GM18951 (cell line): Measurements from ENCODE around the gene RXRA.

ENCODE experiments used
- POLR2A ChIP-seq: IDR thresholded peaks from 4 replicates; pipeline ENCODE4 v1.6.1; 2011; ENCODE audit warnings: mild to moderate bottlenecking; ENCODE audit not compliant: insufficient read length, insufficient read depth; ENCODE audit errors: extremely low read depth
- in situ Hi-C: fragments of 300-500 bp; cut with MboI; formaldehyde crosslinking; loops from one replicate; pipeline ENCODE4 v1.12.0; 2022; ENCODE audit warnings: low sequenced_read_pairs, mixed read lengths, inconsistent platforms; ENCODE audit not compliant: unreplicated experiment

Gene RXRA

DNA sequence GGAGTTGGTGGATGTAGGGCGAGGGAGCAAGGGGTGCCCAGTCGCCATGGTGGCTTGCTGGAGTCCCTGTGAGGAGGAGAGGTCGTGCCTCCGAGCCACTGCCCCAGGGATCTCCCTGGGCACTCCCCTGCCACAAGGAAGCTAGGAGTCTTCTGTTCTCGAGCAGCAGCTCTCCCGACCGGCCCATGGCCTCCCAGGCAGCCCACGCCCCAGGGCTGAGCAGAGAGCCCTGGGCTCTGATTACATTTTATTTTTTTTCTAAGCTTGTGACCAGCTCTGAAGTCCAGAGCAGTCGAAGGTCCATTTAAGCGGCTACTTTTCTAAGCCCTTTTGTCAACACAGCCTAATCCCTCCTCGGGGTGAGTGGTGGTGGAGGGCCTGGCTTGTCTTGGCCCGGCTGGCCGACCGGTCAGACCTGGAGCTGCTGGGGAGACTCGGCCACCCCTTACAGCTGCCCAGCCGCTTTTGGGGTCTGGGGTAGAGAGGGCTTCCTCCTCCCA lies 2.1 kb downstream of the RXRA start:
- in situ Hi-C loops, result no loop called here

DNA sequence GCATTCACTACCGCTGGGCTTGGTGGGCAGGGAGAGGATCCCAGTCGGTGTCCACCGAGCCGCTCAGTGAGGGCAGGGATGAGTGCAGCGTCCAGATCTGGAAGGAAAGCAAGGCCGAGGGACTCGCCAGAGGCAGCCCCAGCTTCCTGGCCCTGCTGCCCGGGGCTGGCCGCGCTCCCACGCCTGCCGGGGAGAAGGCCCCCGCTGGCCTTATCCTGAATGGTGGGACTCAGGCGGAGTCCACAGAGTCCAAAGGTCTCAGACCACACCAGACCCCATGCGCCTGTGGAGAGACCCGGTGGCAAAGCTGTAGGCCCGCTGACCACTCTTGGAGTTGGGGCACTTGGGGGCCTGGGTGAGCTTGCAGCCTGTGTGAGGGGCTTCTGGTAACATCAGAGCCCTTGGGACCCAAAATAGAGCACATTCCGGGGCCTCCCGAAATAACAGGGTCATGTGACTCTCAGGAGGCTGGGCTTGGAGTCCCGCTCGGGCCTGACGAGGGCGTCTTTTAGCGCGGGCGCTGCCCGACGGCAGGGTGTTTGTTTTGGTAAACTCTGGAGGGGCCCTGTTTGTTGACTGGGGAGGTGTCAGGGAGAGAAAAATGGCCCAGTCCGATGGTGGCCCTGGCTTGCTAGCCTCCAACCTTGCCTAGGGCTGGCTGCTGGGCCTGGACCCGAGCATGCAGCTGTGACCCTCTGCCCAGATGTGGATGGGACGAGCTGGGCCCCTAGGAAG lies 2.8 kb downstream of the RXRA start:
- in situ Hi-C loops, result no loop called here
- no peak for TF ChIP-seq POLR2A

More for the DNA sequence above, 2.1 kb downstream of the RXRA start:
- TF ChIP-seq POLR2A, result no peak

DNA sequence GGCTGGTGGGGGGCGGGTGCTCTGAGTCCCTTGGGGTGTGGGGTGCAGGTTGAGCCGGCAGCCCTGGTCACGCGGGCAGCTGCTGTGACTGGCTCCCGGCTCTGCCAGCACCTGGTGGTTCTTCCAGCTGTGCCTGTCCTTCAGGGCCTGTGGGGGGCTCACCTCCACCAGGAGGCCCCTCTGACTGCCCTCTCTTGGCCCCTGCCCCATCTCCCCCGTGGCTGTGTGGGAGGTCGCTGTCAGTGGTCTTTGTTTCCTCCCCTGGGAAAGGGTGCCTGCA lies 3.3 kb downstream of the RXRA start:
- TF ChIP-seq POLR2A, result no peak
- in situ Hi-C loops, result no loop called here

DNA sequence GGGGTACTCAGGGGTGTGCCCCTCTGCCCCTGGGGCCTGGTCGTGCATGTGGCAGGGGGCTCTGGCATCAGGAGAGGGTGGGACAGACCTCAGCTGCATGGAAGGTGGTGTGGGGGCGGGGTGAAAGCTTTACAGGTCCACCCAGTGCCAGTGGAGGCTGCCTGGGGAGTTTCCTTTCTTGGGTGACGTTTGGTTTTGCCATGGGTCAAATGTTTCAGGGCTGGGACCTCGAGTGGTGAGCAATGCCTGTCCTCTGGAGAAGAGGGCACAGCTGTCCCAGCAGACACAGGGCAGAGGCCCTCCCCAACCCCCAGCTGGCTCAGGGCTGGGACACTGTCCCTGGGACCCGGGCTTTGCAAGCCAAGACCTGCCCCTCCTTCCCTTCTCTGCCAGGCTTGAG lies 3.6 kb downstream of the RXRA start:
- in situ Hi-C loops, result no loop called here
- no peak for TF ChIP-seq POLR2A

DNA sequence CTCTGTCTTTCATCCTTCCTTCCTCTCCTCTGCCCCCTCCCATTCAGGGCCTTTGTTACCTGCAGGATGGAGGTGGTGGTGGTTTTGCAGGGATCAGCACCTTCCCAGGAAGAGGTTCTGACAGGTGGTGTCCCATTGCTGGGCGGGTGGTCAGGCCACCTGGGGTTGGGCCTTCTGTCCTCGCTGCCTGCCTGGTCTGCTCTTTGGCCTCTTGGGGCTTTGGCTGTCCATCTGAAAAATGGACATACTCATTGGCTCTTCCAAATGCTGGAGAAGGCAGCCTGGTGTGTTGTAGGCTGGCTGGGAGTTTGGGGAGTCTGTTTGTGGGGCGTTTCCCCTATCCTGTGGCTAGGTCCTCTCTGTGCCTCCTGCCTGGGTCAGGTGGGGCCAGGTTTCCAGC lies 4.3 kb downstream of the RXRA start:
- in situ Hi-C loops, result no loop called here
- TF ChIP-seq POLR2A, result no peak

DNA sequence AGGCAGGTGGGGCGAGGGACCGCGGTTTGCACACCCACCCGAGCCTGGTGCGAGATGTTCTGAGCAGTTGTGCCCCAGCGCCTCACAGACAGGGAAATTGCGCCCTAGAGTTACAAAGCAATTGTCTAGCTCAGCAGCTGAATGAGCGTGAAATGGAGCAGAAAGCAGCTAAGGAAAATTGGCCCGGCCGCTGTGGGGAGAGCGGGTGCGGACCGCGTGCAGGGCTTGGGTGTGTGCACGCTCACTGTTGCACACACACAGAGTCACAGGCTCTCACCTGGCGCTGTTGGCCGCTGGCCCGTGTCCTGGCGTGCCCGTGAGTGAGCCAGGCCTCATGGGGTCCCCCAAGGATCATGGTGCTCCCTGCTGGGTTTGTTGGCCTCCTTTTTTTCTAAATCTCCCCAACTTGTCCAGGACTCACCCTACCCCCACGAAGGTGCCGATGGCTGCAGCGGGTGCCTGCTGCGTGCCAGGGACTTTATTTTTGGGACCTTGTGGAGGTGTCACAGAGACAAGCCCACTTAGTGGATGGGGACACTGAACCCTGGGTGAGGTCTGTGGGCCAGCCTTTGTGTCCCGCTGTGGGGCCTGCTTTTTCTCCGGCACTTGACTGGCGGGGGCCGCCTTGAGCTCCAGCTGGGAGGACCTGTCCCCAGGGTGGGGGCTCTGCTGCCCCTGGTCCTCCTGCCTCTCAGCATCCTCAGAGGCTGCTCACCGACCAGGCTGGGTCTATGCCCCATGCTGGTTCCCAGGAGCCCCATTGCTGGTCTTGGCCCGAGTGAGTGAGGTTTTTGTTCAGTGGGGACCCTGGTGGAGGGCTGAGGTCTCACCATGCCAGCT lies 5.2 kb downstream of the RXRA start:
- in situ Hi-C loops, result no loop called here
- TF ChIP-seq POLR2A, result no peak

DNA sequence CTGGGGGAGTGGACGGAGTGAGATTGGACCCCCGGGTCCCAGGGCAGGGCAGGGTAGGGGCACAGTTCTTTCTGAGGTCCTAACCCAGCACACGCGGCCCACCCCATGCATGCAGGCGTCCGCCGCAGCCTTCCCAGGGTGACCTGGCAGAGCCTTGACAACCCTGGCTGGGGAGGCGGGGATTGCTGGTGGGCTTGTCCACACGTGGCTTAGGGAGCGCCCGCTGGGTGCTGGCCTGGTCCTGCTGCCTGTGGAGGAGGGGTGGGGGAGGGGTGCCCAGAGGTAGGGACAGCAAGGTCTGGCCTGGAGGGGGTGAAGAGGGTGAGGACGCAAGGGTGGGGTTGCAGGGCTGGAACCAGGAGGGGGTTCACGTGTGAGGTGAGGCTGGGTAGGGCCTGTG lies 6.0 kb downstream of the RXRA start:
- TF ChIP-seq POLR2A, result no peak
- in situ Hi-C loops, result no loop called here

DNA sequence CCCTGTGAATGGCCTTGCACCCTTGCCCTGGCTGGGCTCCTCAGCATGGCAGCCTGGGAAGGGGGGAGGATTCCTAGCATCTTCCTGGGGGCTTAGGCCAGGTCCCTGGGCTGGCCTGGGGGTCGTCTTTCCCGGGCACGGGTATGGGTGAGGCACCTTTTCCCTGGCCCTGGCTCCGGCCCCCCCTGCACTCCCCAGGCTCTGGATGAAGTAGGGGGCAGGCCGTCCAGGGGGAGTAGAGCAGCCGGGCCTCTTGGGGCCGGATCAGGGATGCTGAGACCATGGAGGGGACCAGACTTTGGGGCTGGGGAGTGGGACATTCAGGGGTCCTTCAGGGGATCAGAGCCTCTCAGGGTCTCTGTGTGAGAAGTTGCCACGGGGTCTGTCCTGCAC lies 6.6 kb downstream of the RXRA start:
- in situ Hi-C loops, result no loop called here
- no peak for TF ChIP-seq POLR2A

DNA sequence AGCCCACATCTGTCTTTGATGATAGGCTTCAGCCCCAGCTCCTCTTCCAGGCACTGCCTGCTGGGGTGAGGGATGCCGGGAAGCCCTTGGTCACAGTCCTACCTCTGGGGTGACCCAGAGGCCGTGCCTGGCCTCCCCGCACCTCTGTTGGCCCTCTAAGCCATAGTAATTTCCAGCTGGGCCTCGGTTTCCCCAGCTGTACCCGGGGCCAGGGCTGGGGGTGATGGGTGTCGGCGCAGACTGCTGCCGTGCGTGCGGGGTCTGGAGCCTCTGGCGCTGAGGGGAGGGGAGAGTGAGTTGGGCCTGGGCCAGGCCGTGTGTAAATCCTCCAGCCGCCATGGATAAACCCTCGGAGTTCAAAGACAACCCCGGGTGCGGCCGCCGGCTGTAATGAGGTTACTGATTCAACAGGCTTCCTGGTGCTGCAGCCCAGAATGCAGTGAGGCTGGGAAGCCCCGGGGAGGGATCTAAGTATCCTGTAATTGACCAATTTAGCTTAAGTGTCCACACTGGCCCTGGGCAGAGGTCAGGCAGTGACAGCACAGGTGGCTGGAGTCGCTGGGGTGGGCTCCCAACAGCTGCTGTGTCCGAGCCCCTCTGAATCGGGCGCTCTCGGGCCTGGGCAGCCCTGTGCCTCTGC lies 7.1 kb downstream of the RXRA start:
- in situ Hi-C loops, result no loop called here
- TF ChIP-seq POLR2A, result no peak

DNA sequence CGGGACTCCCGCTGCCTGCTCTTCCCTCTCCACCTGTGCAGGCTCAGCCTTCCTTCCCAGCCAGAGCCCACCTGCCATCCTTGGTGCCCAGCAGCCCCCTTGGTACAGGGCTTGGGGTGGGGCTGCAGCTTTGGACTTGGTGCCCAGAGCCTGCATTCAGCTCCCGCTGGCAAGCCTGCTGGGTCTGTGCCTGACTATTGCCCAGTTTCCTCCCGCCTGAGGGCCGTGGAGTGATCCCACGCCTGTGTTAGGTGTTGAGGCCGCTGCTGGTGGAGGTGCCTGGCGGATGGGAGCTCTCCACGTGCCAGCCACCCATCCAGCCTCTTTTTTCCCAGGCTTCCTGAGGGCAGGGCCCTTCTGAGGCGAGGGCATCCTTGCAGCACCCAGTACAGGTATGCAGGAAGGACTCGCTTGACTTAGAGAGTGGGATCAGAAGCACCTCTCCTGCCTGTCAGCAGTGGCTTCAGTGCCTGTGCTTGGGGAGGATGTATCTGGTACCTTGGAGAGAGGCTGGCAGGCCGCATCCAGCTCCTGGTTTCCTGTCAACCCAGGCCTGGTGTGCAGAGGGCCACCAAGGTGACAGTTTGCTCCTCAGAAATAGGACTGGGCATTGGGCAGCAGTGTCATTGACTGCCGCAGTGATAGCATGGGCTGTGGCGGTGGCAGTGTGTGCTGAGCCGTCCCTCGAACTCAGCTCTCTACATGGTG lies 7.8 kb downstream of the RXRA start:
- in situ Hi-C loops, result no loop called here

DNA sequence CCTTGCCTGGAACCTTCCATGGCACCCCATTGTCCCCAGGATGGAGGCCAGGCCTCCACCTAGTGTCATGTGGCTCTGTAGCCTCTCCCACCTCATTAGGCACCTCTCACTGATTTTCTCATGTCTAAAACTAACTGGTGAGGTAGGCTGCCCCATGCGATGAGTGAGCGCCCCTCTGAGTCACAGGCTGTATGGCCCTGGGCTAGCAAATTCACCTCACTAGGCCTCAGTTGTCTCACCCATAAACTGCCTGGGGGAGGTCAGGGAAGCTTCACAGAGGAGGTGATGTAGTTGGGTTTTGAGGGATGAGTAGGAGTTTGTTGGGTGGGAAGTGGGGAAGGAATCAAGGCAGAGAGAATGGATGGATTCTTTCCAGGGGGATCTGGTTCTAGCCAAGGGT lies 8.8 kb downstream of the RXRA start:
- in situ Hi-C loops, result no loop called here
- no peak for TF ChIP-seq POLR2A

More for the DNA sequence above, 7.8 kb downstream of the RXRA start:
- no peak for TF ChIP-seq POLR2A

DNA sequence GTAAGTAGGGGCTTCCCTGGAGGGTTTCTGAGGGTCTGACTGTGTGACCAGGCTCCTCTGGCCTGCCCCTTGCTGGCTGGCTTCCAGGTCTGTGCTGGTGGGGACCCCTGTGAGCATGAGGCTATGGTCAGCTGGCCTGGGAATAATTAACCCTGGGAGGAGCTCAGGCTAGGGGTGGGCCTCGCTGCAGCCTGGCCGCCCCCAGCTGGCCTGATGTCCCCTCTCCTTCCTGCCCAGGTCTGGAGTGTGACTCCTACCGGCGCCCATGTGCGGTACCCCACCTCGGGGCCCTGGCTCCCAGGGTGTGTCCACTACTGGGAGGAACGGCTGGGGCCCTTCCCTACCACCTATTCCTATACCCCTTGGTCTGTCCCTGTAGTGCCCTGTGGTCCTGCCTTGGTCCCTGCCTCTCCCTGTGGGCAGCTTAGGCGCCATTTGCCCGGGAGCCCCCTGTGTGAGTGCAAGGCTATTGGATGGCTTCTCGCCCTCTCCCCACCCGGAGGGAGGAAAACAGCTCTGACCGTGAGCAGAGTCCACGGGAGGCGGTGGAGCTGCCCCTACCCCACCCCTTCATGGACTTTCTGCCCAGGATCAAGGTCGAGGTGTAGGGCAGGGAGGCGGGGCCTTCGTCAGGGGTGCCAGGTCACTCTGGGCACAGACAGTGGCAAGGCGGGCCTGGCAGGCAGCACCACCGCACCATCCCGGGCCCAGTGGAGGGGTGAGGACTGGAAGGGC lies 9.4 kb downstream of the RXRA start:
- TF ChIP-seq POLR2A, result no peak
- in situ Hi-C loops, result no loop called here

DNA sequence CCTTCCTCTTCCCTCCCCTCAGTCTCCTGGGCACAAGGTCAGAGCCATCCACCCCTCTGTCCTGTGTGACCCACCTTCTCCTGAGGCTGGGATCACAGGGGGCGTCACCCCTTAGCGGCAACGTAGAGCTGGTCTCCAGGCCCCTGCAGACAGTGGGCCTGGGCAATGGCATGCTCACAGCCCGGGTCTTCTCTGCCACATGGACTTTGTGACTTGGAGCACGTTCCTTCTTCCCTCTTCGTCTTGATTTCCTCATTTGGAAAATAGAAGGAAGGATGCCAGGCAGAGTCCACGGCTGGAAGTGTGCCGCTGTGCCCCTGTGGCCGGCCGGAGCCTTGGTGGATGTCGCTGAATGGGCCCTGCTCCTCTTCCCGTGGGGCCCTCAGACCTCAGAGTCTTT lies 10.0 kb downstream of the RXRA start:
- in situ Hi-C loops, result no loop called here
- TF ChIP-seq POLR2A, result no peak

DNA sequence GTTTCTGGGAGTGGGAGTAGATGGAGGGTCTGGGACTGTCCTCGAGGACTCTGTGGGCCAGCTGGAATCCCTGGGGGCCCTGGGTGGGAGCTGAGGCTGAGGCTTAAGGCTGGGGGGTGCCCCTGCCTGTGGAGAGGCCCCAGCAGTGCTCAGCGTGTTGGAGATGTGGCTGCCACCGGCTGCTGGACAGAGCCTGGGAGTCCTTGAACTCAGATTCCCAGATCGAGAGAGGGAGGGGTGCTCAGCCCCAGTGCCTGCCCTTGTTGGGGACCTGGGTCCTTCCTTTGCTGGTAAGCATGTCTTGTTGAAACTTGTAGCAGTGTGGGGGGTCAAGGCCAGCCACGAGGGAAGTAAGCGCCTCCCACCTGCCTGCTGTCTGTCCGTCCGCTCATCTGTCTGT lies 10.7 kb downstream of the RXRA start:
- in situ Hi-C loops, result no loop called here
- TF ChIP-seq POLR2A, result no peak
